Right lobe of liver (tissue), 6 donors: ENCODE measurements around the gene SRRM5. TPM values are rescaled to one million over a fixed set of nuclear protein-coding genes. Genes with fewer than 3 reads are reported as not detected.

Source experiments
- ATAC-seq, 4 donors: fragments of 200-7000 bp; cut with Tn5 transposase; one replicate each; pipeline ENCODE4 v1.9.1; 2020; ENCODE audit warnings: mild to moderate bottlenecking in 4 of 4, moderate library complexity in 4 of 4
- DNase-seq, 3 donors: peaks; one replicate each; pipeline ENCODE4 v3.0.0-alpha.2; 2020
- H3K27ac ChIP-seq, 3 donors: fragments of 200-600 bp; one replicate each; pipeline ENCODE4 v1.8.0; 2022
- H3K27me3 ChIP-seq, 2 donors: fragments of 200-600 bp; one replicate each; pipeline ENCODE4 v1.8.0; 2022
- H3K36me3 ChIP-seq, 4 donors: fragments of 200-600 bp; sonication (generic) in 1 of 4; one replicate each; pipeline versions ENCODE4 v1.5.1 to v1.8.0; 2017 to 2022; ENCODE audit warnings: control low read depth in 1 of 4
- H3K4me1 ChIP-seq, 4 donors: fragments of 200-600 bp; sonication (generic) in 1 of 4; one replicate each; pipeline versions ENCODE4 v1.5.1 to v1.8.0; 2017 to 2022; ENCODE audit warnings: control low read depth in 1 of 4
- H3K4me3 ChIP-seq, 3 donors: fragments of 200-600 bp; one replicate each; pipeline ENCODE4 v1.8.0; 2022
- H3K9me3 ChIP-seq, 4 donors: fragments of 200-600 bp; sonication (generic) in 1 of 4; one replicate each; pipeline versions ENCODE4 v1.5.1 to v1.8.0; 2017 to 2022; ENCODE audit warnings: control low read depth in 1 of 4
- CTCF ChIP-seq, 4 donors: fragments of 200-600 bp in 3 of 4; fragments of 450-650 bp in 1 of 4; IDR thresholded peaks; one replicate each; pipeline versions ENCODE4 v1.5.1 to v1.8.0; 2016 to 2022; ENCODE audit warnings: antibody characterized with exemption in 4 of 4, mild to moderate bottlenecking in 2 of 4
- POLR2A ChIP-seq: fragments of 450-650 bp; IDR thresholded peaks from one replicate; pipeline ENCODE4 v1.6.1; 2017; ENCODE audit warnings: antibody characterized with exemption, mild to moderate bottlenecking
- WGBS: methylation state at CpG from one replicate; pipeline ENCODE4 v1.1.6; 2018; ENCODE audit warnings: low coverage, low lambda C conversion rate; ENCODE audit not compliant: insufficient coverage; ENCODE audit errors: missing lambda C conversion rate; 5-methylcytosine and 5-hydroxymethylcytosine counted together
- intact Hi-C, 2 donors: fragments of 100-400 bp; cut with DNase I; formaldehyde crosslinking; loops; one replicate each; pipeline versions ENCODE4 v1.11.2 to v1.14.1; 2022
- total RNA-seq, 6 experiments: library from RNA; depleted of rRNA in 2 of 6; stranded (reverse); fragments of >200 nt in 2 of 6; fragmentation: NEBNext Ultra II Directional in 3 of 6; extraction: Animal tissue kit (Norgen Biotek cat#: 25700) in 3 of 6; gene quantifications; one replicate each; pipeline versions ENCODE4 v1.1.0 to v1.2.4, GENCODE V29; 2016 to 2023
- donor health status: DM: no; HTN: yes; CAD: no.
- donor health status: DM: no; HTN: no; CAD: no.
- donor health status: DM: no; HTN: no; CAD: no.
- donor health status: DM: no; HTN: yes; CAD: no.
- donor health status: DM: no; HTN: yes; CAD: no.

SRRM5 gene
- total RNA-seq, 6 experiments from 2014 or later, result 0.09 to 0.37 (median 0.18) TPM; not detected in 1

GRCh38 chr19:43636121-43636683 lies 24.3 kb downstream of the SRRM5 start:
- ATAC-seq (no peak), DNase-seq (no peak)
- no peaks in the 10 kb centered on the region for H3K27me3 ChIP-seq
- WGBS, result 78% methylated on average over 3 of the region's 14 CpGs
- H3K4me1 ChIP-seq, result no peaks in the 10 kb centered on the region
- no peak overlapping the region for H3K27ac ChIP-seq
- no peaks in the 10 kb centered on the region for H3K9me3 ChIP-seq
- TF ChIP-seq POLR2A, result no peak
- TF ChIP-seq CTCF (IDR thresholded peaks at IDR 0.05), result no peak
- H3K4me3 ChIP-seq, result no peak overlapping the region
- intact Hi-C loops, result no loop called here
- H3K36me3 ChIP-seq, result no peaks in the 10 kb centered on the region

GRCh38 chr19:43638214-43638994 lies 26.5 kb downstream of the SRRM5 start:
- no peak for DNase-seq

GRCh38 chr19:43638995-43639518 lies 27.2 kb downstream of the SRRM5 start:
- H3K4me1 ChIP-seq, result no peaks in the 10 kb centered on the region
- peak overlapping the region in 2 of 3 donors; percentile 25 to 52 for H3K4me3 ChIP-seq
- ATAC-seq (no peak), DNase-seq (no peak)
- no peak overlapping the region for H3K27ac ChIP-seq
- 15% methylated on average over 10 of the region's 18 CpGs for whole genome bisulfite sequencing
- H3K9me3 ChIP-seq, result no peaks in the 10 kb centered on the region
- no peaks in the 10 kb centered on the region for H3K27me3 ChIP-seq
- TF ChIP-seq POLR2A (no peak), CTCF (IDR thresholded peaks at IDR 0.05) (no peak)
- H3K36me3 ChIP-seq, result no peaks in the 10 kb centered on the region
- intact Hi-C loops, result no loop called here

More at GRCh38 chr19:43638214-43638994, 26.5 kb downstream of the SRRM5 start:
- TF ChIP-seq POLR2A (no peak), CTCF (IDR thresholded peaks at IDR 0.05) (no peak)
- Histone ChIP-seq H3K27ac (no peak overlapping the region), H3K9me3 (no peaks in the 10 kb centered on the region), H3K36me3 (no peaks in the 10 kb centered on the region), H3K4me3 (no peak overlapping the region), H3K4me1 (no peaks in the 10 kb centered on the region), H3K27me3 (no peaks in the 10 kb centered on the region)
- ATAC-seq, result no peak
- intact Hi-C loops, result no loop called here
- WGBS, result 87% methylated on average over 6 of the region's 13 CpGs

GRCh38 chr19:43639519-43640423 lies 27.9 kb downstream of the SRRM5 start, which contains the start of gene CADM4:
CADM4 (minus strand) TSS chr19:43639850; CDS start chr19:43639790, 60 bp downstream.
- DNase-seq (peak; percentile 35 to 58 (median 55)), ATAC-seq (peak; percentile 74 to 89 (median 82))
- Histone ChIP-seq H3K27me3 (no peaks in the 10 kb centered on the region), H3K9me3 (no peaks in the 10 kb centered on the region), H3K4me3 (peak within 1 kb of the TSS; percentile 26 to 52 (median 44)), H3K36me3 (no peaks in the 10 kb centered on the region), H3K27ac (no peak within 1 kb of the TSS), H3K4me1 (no peaks in the 10 kb centered on the region)
- intact Hi-C loops, result loop anchor here in 1 of 2 donors (10.0 kb wide), 1 partner anchor 195 kb away; no protein-coding TSS in a partner anchor
- WGBS, result under 1% methylated on average over 25 of the region's 110 CpGs
- no peak for TF ChIP-seq POLR2A
- no peak for TF ChIP-seq CTCF (IDR thresholded peaks at IDR 0.05)
